GM19452 (cell line): ENCODE measurements around the gene TRIM2.

Experiments
- ATAC-seq: cut with Tn5 transposase; IDR thresholded peaks from one replicate; pipeline ENCODE4 v1.9.1; 2021; ENCODE audit not compliant: unreplicated experiment

The TRIM2 gene

GRCh38 chr4:153221783-153222706 is 17.8 kb downstream of the TRIM2 start:
- ATAC-seq, result peak; percentile 27

GRCh38 chr4:153222707-153223426 is 18.6 kb downstream of the TRIM2 start:
- ATAC-seq, result peak; percentile 62

DNA sequence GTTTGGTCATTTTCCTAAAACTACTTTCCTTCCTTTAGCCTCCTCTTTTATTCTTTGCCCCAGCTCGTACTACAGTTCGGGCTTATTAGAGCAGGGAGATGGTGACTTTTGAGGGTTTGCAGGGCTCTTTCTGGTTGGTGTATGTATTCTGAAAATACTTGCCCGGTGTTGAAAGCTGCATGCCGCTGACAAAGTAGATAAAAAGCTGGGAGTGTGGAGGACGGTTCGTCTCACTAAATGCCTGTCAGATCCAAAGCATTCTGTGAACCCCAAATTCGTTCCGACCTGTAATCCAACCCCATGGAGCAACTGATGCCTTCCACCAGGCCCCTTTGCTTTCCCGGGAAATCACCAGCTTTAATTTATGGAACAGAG is 19.2 kb downstream of the TRIM2 start:
- ATAC-seq, result no peak

DNA sequence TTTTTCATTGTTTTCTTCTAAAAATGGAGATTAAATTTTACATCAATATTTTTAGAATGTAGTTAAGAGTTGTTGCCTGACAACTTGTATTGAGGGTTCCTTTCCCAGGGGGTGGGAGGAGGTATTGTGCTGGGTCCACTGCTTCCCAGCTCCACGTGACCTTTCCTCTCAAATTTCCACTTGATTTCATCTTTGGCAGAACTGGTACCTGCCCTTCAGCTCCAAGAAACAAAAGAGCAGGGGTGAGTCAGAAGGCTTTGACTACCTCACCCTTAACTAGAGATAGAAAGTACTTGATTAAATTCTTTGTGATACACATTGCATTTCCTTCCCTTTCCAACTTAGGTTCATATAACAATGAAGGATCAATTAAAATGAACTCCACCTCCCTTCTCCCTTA is 19.7 kb downstream of the TRIM2 start:
- ATAC-seq, result no peak

- ATAC-seq, result no peak
Observed at GRCh38 chr4:153224474-153224873, 20.2 kb downstream of the TRIM2 start.

- ATAC-seq, result no peak
Observed at GRCh38 chr4:153227469-153228075, 23.3 kb downstream of the TRIM2 start.

DNA sequence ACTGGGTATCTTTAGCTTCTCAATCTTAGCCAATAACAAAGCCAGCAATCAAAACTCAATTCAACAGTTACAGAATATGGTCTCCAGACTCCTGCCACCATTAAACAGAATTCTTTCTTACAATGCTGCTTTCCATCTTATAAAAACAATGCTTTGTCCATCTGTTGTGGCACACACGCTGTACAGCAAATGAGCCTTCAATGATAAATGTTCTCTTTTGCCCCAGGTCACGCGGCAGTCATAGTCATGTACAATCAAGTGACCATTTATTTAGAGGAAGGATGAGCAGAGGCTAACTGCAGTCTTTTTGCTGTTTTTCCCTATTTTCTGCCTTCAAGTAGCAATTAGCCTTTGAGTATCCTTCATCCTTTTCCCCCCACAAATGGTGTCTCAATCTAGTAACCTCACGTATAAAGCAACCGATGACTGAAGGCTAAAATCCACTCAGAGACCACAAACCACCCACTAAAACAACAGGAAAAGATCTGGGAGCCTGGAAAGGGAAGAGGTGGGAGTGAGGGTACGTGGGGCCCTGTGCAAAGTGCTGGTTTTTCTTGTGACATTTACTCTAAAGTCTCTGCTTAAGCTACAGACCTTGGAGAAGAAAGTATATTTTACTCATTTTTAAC is 24.4 kb downstream of the TRIM2 start:
- no peak for ATAC-seq

DNA sequence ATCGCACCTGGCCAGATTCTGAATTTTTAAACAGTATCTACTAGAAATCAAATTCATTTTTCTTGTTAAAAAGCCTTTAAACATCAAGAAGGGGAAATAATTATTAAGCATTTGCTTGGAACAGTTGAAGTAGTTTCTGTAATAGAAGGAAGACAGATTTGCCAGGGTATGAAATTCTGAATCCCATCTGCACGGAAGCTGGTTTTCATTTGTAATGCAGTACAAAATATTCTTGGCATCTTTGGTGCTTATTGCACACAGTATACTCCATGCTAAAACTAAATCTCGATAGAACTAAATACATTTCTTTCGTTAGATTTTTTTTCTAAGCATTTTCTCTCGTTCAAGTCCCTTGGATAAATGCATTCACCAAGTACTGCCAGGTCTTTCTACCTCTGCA is 25.3 kb downstream of the TRIM2 start:
- no peak for ATAC-seq

GRCh38 chr4:153232768-153233167 is 28.5 kb downstream of the TRIM2 start:
- no peak for ATAC-seq

DNA sequence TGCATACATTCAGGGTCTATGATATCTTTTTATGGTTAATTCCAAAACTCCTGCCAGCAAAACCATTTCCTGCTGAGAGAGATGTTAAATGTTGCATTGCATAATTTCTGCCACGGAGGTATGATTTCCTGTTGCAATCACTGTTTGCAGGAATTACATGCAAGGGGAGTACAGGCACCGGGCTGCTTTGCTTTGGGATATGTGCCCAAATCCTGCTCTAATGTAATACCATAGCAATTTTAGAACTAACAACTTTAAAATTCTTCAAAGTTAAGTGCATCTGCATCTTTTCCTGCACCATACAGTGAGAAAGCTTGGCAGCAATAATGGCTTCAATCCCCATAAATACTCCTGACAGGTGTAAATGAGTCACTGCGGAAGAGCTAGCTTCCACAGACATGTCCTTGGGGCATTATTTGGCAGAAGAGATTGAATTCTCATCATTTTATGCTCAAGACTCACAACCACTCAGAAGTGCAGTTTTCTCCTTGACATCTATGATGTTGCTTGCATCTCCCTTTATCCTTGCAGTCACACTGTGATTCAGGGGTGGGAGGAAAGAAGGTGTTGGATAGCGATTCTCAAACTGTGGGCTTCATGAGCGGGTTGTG is 29.6 kb downstream of the TRIM2 start:
- ATAC-seq, result no peak

DNA sequence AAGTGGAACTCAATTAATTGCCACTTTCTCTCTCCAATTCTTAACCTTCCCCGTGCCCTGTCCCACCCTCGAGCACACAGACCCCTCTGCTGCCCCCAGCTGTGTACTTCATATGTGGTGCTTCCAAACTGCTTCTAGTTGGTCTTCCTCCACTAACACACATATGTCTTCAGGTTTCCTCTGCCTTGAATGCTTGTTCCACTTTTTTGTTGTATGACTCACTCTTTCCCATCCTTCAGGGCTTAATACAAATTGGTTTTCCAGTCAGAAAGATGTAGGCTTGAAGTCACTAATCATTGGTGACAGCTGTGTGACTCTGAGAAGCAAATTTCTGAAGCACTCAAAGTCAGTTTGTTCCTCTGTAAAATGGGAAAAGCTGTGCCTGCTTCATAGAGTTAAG is 30.6 kb downstream of the TRIM2 start:
- ATAC-seq, result no peak

DNA sequence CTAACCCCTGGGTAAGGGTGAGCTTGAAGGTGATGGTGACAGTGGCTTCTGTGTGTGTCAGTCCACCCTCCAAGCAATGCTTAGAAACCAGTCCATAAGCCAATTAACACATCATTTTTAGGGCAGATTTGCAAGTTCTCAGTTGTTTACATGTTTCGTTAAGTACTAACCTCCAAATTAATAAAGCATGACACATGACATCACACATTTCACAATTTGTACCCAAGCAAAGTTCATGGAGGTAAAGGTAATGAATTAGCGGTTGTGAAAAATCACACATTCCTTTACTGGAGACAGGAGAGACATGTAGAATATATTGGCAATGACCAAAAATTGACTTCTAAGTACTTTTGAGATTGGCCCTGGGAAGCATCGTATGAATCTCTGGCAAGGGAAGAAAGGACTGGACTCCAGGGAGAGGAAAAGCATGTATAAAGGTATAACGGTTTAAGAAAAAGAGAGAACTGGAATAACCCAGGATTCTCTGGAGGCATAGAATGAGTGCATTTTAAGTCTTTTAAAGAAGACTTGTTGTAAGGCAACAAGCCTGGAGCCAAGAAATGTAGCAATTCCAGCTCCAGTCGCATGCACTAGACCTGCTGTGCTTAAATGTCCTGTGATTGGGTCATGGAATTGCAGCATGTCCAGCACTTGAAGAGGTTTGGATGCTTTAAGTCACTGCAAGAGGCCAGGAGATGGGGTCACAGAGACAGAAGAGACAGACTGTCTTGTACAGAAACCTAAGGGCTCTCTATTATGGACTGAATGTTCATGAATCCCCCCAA is 34.1 kb downstream of the TRIM2 start:
- no peak for ATAC-seq

- ATAC-seq, result no peak
Observed at GRCh38 chr4:153239409-153239808, 35.2 kb downstream of the TRIM2 start.

DNA sequence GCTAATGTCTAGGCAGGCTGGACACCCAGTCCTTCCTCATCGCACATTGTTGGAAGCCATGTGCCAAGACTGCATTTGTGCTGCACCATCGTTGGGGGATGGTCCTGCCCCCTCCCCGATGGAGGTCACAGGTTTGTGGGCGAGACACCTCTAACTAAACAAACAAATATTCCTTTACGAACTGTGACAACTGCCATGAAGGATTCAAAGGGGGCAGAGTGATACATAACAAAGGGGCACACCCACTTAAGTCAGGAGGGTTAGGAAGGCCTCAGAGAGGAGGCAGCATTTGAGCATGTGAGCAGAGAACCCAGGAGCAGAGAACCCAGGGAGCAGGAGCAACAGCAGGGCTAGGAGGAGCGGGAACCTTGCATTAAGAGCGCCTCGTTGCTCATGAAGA is 37.1 kb downstream of the TRIM2 start:
- no peak for ATAC-seq

- no peak for ATAC-seq
Observed at GRCh38 chr4:153241970-153242838, 38.0 kb downstream of the TRIM2 start.

DNA sequence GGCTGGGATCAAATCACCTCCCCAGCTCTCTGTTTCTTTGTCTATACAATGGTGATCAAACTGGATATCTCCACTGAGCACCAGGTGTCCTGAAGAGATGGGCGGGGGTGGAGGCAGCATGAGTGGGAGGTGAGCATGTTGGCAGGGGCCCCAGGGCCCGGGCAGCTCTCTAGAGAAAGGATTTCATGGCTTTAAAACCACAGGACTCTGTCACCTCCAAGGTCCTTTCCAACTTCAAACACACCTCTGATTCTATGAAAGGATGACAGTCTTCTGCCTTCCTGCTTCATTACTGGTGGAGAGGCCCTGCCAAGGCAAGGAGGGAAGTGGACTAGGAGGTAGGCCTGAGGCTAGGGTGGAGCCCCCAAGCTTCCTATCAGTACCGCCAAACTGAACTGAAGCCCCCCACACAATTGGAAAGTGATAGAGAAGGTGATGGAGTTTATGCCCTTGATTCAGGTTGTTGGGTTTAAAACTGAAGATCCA is 38.6 kb downstream of the TRIM2 start:
- ATAC-seq, result no peak

GRCh38 chr4:153243468-153243867 is 39.2 kb downstream of the TRIM2 start:
- ATAC-seq, result no peak

GRCh38 chr4:153244969-153245368 is 40.7 kb downstream of the TRIM2 start:
- no peak for ATAC-seq

DNA sequence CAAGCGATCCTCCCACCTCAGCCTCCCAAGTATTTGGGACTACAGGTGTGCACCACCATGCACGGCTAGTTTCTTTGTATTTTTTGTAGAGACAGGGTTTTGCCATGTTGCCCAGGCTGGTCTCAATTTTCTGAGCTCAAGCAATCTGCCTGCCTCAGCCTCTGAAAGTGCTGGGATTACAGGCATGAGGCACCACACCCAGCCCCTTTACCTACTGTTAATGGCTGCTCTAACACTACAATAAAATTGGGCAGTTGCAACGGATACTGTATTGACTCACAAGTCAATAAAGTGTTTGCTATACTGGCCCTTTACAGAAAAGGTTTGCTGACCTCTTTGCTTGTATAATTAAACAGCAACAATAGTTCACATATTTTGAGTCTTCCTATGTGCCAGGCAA is 41.5 kb downstream of the TRIM2 start:
- ATAC-seq, result no peak
